GM18499 (cell line): ENCODE results near the gene PGLYRP2.

ENCODE experiments used
- ATAC-seq: cut with Tn5 transposase; IDR thresholded peaks from one replicate; pipeline ENCODE4 v1.9.1; 2021; ENCODE audit warnings: moderate number of reproducible peaks; ENCODE audit not compliant: insufficient read depth, unreplicated experiment

PGLYRP2 gene

DNA sequence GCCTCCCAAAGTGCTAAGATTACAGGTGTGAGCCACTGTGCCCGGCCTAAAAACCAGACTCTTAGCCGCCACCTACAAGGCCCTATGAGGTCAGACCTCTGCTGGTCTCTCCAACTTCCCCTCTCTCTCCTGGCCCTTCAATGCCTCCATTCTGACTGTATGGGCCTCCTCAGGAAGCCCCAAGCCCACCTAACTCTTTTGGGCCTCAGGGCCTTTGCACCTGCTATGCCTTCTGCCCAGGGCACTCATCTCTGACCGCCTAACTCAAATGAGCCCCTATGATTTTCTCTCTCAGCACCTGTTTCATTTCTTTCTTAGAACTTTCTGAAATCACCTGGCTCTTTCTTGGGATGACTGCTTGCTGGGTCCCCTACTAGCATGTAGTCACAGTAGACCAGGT lies 36.0 kb downstream of the PGLYRP2 start:
- ATAC-seq, result no peak

DNA sequence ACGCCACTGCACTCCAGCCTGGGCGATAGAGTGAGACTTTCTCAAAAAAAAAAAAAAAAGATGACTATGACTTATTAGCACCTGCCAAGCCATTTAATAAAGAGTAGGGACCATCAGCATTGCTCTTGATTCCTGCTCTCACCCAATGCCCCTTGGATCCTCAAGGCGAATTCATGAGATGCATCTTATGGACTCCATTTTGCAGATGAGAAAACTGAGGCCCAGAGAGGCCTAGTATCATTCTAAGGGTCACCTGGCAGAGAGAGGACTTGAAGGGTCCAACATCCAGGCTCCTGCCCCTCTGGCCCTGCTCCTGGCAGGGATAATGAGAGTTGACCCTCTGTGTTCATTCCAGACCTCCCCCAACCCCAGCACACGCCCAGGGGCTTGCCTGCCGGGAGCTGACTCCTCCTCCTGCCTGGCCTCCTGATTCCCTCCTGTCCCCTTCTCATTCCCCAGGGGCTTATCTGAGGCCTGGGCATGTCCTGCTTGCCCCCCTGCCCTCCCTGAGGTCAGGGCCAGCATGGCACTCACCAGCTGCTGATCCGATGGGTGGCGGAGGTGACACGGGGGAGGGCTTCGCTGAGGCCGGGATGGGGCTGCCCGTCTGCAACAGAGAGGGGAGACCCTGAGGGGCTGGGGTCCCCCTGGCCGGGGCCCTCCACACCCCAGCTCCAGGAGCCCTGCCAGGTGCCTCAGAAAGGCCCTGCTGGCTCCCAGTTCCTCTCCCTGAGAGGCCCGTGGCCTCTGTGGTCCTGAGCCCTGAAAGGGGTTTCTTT lies 37.0 kb downstream of the PGLYRP2 start:
- no peak for ATAC-seq

DNA sequence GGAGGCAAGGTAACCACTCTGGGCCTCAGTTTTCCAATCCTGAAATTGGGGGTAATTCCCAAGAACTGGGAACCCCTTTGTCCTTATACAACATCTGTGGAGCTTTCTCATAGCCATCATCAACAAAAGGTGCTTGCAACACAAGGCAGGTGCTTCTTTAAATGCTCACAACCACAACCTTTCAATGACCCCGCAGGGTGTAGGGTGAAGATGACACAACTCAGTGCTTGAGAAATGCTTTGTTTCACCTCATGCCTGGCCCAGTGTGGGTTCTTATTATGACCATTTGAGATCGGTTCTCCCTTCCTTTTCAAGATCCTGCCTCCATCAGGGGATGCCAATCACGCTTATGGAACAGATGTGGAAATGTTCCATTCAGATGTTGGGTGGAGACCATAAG lies 38.0 kb downstream of the PGLYRP2 start:
- no peak for ATAC-seq

DNA sequence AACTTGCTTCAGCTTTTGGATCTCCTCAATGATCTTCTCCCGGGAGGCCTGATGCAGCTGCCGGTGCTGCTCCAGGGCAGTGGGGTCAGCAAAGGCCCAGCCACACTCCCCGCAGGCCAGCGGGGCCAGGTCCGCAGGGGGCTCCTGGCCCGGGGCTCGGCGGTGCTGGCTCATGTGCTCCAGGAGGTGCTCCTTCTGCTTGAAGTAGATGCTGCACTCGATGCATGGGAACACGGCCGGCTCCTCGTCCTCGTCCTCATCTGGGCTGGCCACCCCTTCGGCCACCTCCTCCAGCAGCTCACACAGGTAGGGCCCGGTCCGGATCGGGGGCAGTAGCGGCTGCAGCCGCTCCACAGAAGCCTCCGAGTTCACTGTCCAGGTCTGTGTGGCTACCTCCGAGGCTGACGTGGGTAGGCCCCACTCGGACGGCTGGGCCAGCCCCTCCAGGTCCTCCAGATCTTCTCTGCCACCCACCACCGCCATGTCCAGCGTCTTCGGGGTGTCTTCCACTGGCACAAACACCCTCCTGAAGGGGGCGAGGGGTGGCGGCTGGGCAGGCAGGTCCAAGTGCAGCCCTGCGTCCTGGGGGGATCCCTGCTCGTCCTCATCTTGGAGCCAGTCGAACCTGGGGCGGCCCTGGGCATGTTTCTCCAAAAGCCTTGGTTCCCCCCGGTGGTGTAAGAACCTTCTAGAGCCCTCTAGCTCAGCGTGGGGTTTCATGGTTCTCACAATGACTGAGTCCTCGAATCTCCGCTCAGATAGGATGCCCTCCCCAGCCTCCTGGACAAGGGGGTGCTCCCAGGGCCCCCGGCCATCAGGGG lies 39.3 kb downstream of the PGLYRP2 start:
- no peak for ATAC-seq

DNA sequence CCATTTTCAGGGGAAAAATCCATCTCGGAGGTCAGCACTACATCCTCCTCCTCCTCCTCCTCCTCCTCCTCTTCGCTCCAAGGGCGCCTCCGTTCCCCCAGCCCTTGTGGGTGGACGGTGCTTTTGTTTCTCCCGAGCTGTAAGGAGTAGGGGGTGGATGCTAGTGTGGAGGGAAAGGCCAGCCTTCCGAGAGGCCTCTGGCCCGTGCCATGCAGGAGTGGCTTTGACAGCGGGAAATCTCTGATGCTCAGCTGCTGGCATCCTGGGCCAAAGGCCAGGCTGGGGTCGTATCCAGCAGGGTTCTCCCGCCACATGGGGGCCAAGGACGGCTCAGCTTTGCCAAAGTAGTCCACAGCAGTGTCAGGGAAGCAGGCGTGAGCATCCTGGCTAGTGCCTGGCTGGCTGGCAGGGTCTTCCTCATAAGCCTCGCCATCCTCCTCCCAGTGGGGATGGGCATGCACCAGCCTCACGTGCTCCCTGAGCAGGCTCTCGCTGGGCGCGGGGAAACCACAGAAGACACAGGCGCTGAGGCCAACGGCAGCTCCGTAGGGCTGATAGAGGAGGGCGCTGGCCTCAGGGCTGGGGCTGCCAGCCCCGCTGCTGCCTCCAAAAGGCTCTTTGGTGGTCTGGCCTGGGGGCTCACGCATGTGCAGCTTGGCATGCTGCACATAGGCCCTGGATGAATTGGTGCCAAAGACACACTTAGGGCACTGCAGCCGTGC lies 40.1 kb downstream of the PGLYRP2 start:
- no peak for ATAC-seq

DNA sequence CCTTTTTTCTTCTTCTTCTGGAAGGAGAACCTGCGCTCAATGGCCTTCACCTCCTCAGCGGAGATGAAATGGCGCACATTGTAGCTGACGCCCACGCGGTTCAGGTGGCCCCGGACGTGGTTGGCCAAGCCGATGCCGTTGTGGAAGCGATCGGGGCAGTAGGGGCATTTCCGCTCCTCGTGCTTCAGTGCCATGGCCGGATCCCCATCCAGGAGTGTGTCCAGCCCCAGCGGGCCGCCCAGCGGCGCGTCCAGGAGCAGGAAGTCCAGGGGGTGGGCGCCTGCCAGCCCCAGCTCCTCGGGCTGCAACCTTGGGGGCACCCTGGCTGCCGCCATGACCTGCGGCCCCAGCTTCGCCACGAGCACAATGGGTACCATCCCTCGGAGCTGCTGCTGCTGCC lies 40.7 kb downstream of the PGLYRP2 start:
- no peak for ATAC-seq

DNA sequence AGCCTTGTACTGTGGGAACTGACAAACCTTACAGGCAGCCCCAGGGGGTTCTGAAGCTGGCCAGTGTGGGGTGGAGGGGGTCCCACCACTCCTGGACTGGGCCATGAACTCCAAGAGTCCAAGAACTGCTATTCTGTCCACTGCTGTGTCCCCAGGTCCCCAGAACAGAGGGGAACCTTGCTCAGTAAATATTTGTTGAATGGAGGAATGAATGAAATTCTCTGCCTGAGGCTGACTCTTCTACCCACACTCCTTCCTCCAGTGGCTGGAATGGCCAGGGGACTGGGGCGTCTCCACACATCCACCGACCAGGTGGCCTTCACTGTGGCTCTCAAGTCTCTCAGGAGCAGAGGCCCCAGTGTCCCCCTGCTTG lies 41.2 kb downstream of the PGLYRP2 start:
- no peak for ATAC-seq

DNA sequence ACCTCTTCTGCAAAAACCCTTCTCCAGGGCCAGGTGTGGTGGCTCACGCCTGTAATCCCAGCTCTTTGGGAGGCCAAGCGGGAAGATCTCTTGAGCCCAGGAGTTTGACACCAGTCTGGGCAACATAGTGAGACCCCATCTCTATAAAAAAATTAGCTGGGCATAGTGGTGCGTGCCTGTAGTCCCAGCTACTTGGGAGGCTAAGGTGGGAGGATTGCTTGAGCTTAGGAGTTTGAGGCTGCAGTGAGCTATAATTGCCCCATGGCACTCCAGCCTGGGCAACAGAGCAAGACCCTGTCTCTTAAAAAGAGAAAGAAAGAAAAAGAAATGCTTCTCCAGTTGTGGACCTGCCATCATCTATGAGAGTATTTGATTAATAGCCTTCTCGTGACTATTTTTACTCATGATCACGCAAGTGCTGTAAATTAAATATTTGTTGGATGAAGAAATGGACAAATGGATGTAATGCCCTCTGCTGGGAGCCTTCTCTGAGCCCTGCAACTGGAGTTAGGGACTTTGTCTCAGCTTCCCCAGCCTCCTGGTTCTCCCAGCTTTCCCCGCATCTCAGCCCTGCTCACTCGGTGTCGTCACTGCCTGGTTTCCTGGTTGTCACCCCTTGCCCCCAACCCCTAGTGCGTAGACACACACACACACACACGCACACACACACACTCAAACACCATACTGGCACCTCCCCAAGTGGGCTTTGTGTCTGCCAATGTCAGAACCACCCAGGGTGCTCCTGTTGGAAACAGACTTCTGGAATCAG lies 41.8 kb downstream of the PGLYRP2 start:
- no peak for ATAC-seq

DNA sequence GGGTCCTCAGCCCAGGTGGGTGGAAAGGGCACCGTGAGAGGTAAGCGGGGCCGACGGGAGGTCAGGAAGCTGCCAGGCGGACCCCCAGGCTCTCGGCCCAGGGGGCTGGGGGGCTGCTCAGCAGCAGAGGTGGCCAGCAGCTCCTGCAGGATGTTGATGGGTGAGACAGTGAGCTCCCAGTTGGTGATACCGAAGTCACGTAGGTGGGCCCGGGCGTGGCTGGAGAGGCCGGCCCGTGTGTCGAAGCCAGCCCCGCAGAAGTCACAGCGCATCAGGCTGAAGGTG lies 42.5 kb downstream of the PGLYRP2 start:
- ATAC-seq, result no peak

DNA sequence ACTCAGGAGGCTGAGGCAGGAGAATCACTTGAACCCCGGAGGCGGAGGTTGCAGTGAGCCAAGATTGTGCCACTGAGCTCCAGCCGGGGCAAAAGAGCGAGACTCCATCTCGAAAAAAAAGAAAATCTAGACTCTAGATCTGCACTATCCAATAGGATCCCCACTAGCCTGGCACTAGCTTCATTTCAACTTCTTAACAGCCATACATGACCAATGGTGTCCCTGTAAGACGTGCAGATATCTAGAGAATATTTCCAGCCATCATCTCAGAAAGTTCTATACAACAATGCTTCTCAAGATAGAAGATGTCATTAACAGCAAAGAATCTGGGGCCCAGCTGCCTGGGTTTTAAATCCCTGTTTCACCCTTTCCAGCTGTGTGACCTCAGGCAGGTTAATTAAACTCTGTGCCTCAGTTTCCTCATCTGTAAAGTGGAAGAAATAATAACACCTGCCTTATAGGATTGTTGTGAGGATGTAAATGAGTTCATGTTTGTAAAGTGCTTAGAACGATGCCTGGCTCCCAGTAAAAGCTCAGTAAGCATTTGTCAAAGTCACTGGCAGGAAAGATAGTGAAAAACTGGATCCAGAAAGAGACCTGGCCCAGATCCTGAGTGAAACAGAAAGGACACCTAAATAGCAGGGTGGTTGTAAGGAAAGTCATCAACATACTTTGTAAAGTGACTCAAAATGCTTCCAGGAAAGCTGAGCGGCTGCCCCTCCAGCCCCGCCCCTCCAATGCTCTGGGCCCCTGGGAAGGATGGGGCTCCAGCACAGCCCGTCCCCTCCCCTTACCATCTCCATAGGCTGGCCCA lies 43.1 kb downstream of the PGLYRP2 start:
- ATAC-seq, result no peak

DNA sequence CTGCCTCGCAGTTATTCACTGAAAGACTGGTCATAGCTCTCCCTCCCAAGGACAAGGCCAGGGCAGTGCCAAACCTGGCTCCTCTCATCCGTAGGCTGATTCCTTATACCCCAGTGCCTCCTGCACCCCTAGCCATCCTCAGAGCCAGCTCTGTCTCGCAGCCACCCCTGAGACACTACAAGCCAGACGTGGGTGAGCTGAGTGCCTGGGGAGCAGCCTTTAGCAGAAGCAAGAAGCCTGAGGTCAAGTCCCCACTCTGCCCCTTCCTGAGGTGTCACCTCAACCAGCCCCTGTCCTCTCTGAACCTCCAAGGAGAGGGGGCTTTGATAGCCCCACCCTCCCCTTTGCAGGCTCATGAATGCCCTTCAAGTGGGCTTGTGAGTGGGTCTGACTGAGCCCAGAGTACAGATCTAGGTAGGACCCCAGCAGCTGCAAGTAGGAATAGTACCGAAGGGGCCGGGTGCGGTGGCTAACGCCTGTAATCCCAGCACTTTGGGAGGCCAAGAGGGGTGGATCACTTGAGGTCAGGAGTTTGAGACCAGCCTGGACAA lies 45.7 kb downstream of the PGLYRP2 start:
- ATAC-seq, result no peak

DNA sequence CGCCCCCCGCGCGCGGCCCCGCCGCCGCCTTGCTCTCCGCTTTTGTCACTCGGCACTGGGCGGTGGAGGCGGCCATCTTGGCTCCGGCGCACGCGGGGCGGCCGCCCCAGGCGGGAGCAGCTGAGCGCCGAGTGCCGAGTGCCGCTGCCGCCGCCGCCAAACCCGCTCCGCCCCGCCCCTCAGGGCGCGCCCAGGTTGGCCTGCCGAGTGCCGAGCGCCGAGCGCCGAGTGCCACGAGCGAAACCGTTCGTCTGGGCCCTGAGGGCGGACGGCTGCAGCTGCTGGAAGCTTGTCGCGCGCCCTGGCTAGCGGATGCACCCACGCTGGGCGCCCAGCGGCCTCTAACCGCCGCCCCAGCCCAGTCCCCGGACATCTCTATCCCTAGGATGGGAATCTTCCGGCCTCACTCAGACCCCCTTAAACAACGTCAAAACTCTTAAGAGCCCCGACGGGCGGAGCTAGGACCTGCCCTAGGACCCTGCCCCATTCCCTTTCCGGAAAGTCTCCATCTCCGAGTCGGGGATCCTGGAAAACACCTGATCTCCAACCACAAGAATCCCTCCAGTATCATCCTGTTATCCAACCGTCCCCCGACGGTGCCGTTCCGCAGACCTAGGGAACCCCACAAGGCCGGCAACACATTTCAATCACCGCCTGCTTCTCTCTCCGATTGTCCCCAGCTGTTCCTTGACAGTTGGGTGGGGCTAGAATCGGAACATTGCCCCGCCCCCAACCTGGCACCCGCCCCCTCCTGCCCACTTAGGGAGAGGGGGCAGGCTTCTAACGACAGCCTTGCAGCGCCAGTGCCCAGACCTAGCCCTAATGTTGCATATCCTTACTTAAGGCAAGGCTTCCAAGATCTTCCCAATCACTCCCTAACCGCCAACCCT lies 46.4 kb downstream of the PGLYRP2 start:
- no peak for ATAC-seq

DNA sequence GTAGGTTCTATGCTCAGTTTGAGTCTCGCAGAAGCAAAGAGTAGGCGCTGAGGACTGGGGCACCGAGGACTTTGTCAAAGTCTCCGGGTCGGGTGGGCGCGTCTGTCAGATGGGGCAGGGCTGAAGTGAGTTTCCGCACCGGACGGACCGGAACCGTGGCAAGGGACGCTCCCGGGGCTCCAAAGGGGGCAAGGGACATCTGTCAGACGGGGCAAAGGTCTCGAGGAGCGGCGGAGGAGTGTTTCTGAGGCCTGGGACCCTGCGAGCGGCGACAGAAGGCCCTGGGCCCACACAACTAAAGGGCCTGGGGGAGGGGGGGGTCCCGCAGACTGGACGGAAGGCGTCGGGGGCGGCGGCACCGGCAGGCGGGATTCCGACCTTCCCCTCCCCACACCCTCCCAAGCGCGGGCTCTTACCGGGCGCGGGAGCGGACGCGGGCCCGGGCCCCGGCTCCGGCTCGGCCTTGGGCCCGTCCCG lies 47.2 kb downstream of the PGLYRP2 start:
- no peak for ATAC-seq

DNA sequence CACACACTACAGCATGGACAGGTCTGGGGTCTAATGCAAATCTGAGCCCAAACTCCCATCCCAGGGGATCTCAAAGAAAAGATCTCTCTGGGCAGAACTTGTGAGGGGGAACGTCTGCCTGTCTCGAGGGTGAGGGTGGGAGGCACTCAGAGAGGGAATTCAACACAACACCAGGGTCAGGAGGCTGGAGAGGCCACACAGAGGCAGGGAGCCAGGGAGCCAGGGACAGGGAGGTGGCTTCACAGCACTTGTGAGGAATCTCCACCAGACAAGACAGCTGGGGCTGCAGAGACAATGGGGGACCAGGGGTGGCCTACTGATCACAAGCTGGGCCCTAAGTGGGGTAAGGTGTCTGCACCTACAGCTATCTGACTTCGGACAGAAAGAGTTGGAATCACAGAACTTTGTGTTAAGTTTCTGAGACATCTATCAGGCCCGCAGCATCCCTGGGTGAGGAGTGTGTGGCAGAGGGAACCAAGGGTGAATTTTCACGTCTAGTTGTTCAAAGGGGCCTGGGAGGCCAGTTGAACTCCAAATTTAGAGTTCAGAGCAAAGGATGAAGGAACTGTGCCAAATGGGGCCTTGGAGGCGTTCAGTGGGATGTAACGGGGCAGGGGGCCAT lies 47.8 kb downstream of the PGLYRP2 start:
- ATAC-seq, result no peak

DNA sequence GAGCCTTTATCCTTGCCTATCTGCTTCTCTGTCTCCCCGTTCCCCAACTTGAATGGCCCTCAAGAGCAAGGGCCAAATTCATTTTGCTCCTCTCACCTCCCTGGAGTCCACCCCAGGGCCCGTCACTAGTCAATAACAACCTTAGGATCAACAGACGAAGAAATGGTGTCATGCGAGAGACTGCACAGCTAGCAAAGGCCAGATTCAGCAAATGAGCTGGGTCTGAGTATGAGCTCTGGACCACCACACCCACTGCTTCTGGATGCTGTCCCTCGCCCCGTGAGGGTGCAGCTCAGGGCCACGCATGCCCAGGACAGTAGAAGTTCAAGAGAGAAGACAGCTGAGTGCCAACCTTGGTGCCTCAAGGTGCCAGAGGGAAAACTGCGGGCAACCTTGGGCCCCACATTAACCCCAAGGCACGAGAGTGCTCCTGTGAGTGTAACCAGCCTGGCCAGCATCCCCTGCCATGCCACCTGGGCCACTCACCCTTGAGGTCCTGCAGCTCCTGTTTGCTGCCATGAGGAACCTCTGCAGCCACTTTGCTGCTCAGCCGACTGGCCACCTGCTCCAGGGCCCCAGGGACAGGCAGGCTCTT lies 48.7 kb downstream of the PGLYRP2 start:
- ATAC-seq, result no peak

DNA sequence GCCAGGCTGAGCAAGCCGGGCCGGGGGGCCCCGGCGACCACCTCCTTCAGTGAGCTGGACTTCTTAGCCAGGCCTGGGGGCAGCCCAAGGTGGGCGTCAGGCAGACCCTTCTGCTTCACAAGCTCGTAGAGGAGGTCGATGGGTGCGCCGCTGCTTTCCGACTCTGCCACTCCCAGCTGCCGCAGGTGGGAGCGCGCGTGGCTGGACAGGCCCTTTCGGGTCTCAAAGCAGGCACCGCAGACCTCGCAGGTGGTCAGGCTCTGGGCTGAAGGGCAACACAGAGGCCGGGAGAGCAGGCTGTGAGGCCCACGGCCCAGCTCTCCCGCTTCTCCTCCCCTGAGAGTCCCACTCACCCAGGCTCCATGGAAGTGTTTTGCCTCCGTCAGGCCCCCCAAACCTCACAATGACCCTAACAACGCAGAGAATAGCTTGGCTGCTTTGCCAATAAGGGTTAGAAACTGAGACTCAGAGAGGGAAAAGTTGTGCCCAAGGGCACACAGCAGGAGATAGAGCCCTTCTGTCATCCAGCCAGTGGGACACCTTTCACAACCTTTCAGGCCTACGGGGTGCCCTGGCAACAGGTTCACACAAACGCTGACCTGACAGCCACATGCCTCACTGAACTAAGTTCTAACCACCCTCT lies 49.4 kb downstream of the PGLYRP2 start:
- ATAC-seq, result no peak
